ENCODE measurements around the gene EVA1C. TPM values are rescaled to one million over a fixed set of nuclear protein-coding genes. Genes with fewer than 3 reads are reported as not detected.

EVA1C gene
- total and polyA plus RNA-seq, 2 donors (not counting 1 experiment from before 2014, with no cell fraction given): 0.84 to 1.6 TPM

- intact Hi-C loops (cut with micrococcal nuclease): no loop called here
- no peak overlapping the region for H3K4me2 ChIP-seq (replicated peaks; ENCODE audit: low read depth, low read length, poor library complexity, severe bottlenecking)
- H3K9ac ChIP-seq (ENCODE audit: low read length): no peak overlapping the region
- no peak overlapping the region for H2AFZ ChIP-seq (ENCODE audit: insufficient read depth, low read depth, low read length, poor library complexity, severe bottlenecking)
- H3K9me3 ChIP-seq (ENCODE audit: control extremely low read depth in 1 of 3, control insufficient read depth in 2 of 3, insufficient read depth in 1 of 3, low read length in 2 of 3): no peaks in the 10 kb centered on the region
- POLR2A ChIA-PET: no interaction called here
- H3K27me3 Mint-ChIP-seq: no peaks in the 10 kb centered on the region
- no peaks in the 10 kb centered on the region for H3K9me3 Mint-ChIP-seq (ENCODE audit: insufficient read depth)
- H3K79me2 ChIP-seq (ENCODE audit: control insufficient read depth, insufficient read depth, low read length): peaks cover 48% of the 10 kb centered on the region
- 100% methylated on average over 1 of the region's 6 CpGs for WGBS (ENCODE audit: insufficient coverage)
- peaks cover 3 to 51% of the 10 kb centered on the region in 2 experiments for H3K36me3 ChIP-seq (replicated peaks in 1 of 2; ENCODE audit: control extremely low read depth in 1 of 2, control insufficient read depth in 1 of 2, extremely low read depth in 1 of 2, insufficient read depth in 2 of 2, low read length in 1 of 2)
- DNase-seq (no peak), ATAC-seq (ENCODE audit: low read depth) (no peak)
- no peak overlapping the region for H3K27ac Mint-ChIP-seq
- TF ChIP-seq CTCF (IDR thresholded peaks at IDR 0.05) (no peak), EZH2 (IDR thresholded peaks at IDR 0.05; ENCODE audit: borderline replicate concordance, insufficient read depth, low read depth, low read length, poor library complexity, severe bottlenecking) (no peak)
- no peak overlapping the region for H3K27ac ChIP-seq (ENCODE audit: low read length in 2 of 2)
- peaks cover 15% of the 10 kb centered on the region for H3K4me1 Mint-ChIP-seq
- no peaks in the 10 kb centered on the region for H3K4me1 ChIP-seq (ENCODE audit: control insufficient read depth in 2 of 2, insufficient read depth in 2 of 2, low read length in 2 of 2)
- CTCF ChIA-PET: no interaction called here
- H3K4me3 ChIP-seq (ENCODE audit: control extremely low read depth in 1 of 5, extremely low read depth in 1 of 5, insufficient read depth in 1 of 5, low read depth in 2 of 5, low read length in 4 of 5): no peak overlapping the region
- no peaks in the 10 kb centered on the region for H3K27me3 ChIP-seq (replicated peaks in 1 of 4; ENCODE audit: control extremely low read depth in 1 of 4, control insufficient read depth in 3 of 4, insufficient read depth in 4 of 4, low read length in 3 of 4)
- H4K20me1 ChIP-seq (ENCODE audit: control insufficient read depth, insufficient read depth, low read length, poor library complexity, severe bottlenecking): peaks cover 45% of the 10 kb centered on the region
- H3K4me3 Mint-ChIP-seq: no peak overlapping the region
Measured at GRCh38 chr21:32386195-32386870, 26.2 kb upstream of the EVA1C start.

GRCh38 chr21:32387151-32387550 is 25.4 kb upstream of the EVA1C start:
- Mint-ChIP-seq H3K4me1 (peaks cover 23% of the 10 kb centered on the region), H3K27ac (no peak overlapping the region), H3K4me3 (no peak overlapping the region), H3K9me3 (ENCODE audit: insufficient read depth) (no peaks in the 10 kb centered on the region), H3K27me3 (no peaks in the 10 kb centered on the region)
- POLR2A ChIA-PET: no interaction called here
- Histone ChIP-seq H3K9me3 (ENCODE audit: control extremely low read depth in 1 of 3, control insufficient read depth in 2 of 3, insufficient read depth in 1 of 3, low read length in 2 of 3) (no peaks in the 10 kb centered on the region), H3K4me2 (replicated peaks; ENCODE audit: low read depth, low read length, poor library complexity, severe bottlenecking) (no peak overlapping the region), H3K27me3 (replicated peaks in 1 of 4; ENCODE audit: control extremely low read depth in 1 of 4, control insufficient read depth in 3 of 4, insufficient read depth in 4 of 4, low read length in 3 of 4) (no peaks in the 10 kb centered on the region), H2AFZ (ENCODE audit: insufficient read depth, low read depth, low read length, poor library complexity, severe bottlenecking) (no peak overlapping the region), H3K27ac (ENCODE audit: low read length in 2 of 2) (no peak overlapping the region), H3K9ac (ENCODE audit: low read length) (no peak overlapping the region), H4K20me1 (ENCODE audit: control insufficient read depth, insufficient read depth, low read length, poor library complexity, severe bottlenecking) (peaks cover 52% of the 10 kb centered on the region), H3K4me3 (ENCODE audit: control extremely low read depth in 1 of 5, extremely low read depth in 1 of 5, insufficient read depth in 1 of 5, low read depth in 2 of 5, low read length in 4 of 5) (no peak overlapping the region), H3K4me1 (ENCODE audit: control insufficient read depth in 2 of 2, insufficient read depth in 2 of 2, low read length in 2 of 2) (peaks cover 5 to 7% of the 10 kb centered on the region in 2 donors), H3K36me3 (replicated peaks in 1 of 2; ENCODE audit: control extremely low read depth in 1 of 2, control insufficient read depth in 1 of 2, extremely low read depth in 1 of 2, insufficient read depth in 2 of 2, low read length in 1 of 2) (peaks cover 3 to 43% of the 10 kb centered on the region in 2 experiments), H3K79me2 (ENCODE audit: control insufficient read depth, insufficient read depth, low read length) (peaks cover 51% of the 10 kb centered on the region)
- intact Hi-C loops (cut with micrococcal nuclease): no loop called here
- 97% methylated on average over 6 of the region's 8 CpGs for WGBS (ENCODE audit: insufficient coverage)
- CTCF ChIA-PET: no interaction called here
- TF ChIP-seq EZH2 (IDR thresholded peaks at IDR 0.05; ENCODE audit: borderline replicate concordance, insufficient read depth, low read depth, low read length, poor library complexity, severe bottlenecking) (no peak), CTCF (IDR thresholded peaks at IDR 0.05) (no peak)
- ATAC-seq (ENCODE audit: low read depth) (no peak), DNase-seq (no peak)
